ENCODE data around the gene PPP2R1B.

PPP2R1B gene

DNA sequence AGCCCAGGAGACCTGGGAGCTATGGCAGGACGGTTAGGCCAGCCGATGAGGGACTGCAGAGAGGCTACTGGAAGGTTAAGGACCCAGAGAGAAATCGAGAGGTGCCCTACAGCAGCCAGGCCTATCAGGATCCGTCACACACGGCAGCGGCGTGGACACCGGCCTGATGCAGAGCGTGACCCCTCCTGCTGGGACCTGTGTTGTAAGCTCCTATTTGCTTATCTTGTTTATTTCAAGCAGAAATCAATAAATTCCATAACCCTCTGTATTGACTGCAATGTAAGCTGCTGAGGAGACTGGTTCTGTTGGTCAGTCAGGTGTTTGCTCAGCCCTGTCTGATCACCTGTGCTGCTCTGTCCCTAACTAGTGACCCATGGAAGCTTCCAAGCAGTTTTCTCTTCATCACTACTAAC is 39.9 kb downstream of the PPP2R1B start:
- no peak overlapping the region for H3K4me3 ChIP-seq (ENCODE audit: low read depth, low read length)
- TF ChIP-seq, protein P1, sequence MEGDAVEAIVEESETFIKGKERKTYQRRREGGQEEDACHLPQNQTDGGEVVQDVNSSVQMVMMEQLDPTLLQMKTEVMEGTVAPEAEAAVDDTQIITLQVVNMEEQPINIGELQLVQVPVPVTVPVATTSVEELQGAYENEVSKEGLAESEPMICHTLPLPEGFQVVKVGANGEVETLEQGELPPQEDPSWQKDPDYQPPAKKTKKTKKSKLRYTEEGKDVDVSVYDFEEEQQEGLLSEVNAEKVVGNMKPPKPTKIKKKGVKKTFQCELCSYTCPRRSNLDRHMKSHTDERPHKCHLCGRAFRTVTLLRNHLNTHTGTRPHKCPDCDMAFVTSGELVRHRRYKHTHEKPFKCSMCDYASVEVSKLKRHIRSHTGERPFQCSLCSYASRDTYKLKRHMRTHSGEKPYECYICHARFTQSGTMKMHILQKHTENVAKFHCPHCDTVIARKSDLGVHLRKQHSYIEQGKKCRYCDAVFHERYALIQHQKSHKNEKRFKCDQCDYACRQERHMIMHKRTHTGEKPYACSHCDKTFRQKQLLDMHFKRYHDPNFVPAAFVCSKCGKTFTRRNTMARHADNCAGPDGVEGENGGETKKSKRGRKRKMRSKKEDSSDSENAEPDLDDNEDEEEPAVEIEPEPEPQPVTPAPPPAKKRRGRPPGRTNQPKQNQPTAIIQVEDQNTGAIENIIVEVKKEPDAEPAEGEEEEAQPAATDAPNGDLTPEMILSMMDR (IDR thresholded peaks at IDR 0.05; ENCODE audit: borderline replicate concordance, insufficient read depth, low read depth, low read length) = no peak

DNA sequence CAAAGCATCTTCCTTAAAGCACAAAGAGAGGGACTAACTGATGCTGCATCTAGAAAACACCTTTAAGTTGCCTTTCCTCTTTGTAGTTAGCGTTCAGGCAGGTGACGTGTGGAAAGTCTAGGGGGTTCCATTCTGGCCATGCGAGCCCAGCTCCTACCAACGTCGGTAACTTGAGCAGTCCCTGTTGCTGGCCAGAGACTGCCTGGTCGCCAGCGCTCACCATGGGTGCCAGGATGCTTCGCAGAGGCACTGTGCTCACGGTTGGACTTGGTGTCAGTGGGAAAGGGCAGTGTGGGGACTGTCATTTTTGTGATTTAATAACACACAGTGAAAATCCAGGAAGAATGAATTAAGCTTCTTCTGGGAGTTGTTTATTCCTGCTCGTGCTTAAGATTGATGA is 40.6 kb downstream of the PPP2R1B start:
- H3K4me3 ChIP-seq (ENCODE audit: low read depth, low read length) = no peak overlapping the region
- TF ChIP-seq, protein P1 (IDR thresholded peaks at IDR 0.05; ENCODE audit: borderline replicate concordance, insufficient read depth, low read depth, low read length) = no peak

DNA sequence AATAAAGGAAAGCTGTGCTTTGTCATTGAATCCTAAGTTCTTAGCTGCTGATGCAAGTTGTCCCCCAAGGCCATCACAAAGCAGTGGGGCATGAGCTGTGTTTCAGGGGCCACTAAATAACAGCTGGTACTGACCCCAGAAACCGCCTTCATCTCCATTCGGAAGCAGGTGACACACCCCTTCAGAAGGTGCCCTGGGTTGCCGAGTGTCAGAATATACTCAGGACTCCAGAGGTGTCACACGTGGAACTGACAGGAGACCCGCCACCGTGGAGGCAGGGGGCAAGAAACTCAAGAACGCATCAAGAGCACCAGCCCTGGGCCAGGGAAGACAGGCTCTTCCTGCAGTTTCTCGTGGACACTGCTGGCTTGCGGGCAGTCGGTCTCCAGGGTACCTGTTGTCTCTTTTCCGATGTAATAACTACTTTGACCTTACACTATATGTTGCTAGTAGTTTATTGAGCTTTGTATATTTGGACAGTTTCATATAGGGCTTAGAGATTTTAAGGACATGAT is 41.5 kb downstream of the PPP2R1B start:
- TF ChIP-seq, protein P1 (IDR thresholded peaks at IDR 0.05; ENCODE audit: borderline replicate concordance, insufficient read depth, low read depth, low read length) = no peak
- H3K4me3 ChIP-seq (ENCODE audit: low read depth, low read length) = no peak overlapping the region

DNA sequence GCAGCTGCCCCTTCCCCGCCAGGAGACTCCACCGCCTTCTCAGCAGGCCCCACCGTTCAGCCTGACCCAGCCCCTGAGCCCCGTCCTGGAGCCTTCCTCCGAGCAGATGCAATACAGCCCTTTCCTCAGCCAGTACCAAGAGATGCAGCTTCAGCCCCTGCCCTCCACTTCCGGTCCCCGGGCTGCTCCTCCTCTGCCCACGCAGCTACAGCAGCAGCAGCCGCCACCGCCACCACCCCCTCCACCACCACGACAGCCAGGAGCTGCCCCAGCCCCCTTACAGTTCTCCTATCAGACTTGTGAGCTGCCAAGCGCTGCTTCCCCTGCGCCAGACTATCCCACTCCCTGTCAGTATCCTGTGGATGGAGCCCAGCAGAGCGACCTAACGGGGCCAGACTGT is 42.6 kb downstream of the PPP2R1B start:
- TF ChIP-seq, protein P1 (IDR thresholded peaks at IDR 0.05; ENCODE audit: borderline replicate concordance, insufficient read depth, low read depth, low read length) = no peak
- H3K4me3 ChIP-seq (ENCODE audit: low read depth, low read length) = no peak overlapping the region

DNA sequence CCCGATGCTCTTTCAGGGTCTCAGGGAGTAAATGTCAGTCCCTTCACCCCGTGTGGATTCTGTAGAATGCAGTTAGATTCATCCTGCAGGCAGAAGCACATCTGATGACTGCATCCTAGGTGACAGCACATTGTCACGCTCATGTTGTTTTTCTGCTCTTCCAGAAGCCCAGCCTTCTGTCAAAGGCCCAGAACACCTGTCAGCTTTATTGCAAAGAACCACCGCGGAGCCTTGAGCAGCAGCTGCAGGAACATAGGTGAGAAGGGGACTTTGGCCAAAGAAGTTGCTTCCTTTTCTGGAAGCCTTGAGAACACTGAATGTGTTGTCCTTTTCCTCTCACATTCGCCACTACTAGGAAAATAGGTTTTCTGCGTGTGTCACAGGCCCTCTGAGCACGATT is 43.7 kb downstream of the PPP2R1B start:
- H3K4me3 ChIP-seq (ENCODE audit: low read depth, low read length) = no peak overlapping the region
- TF ChIP-seq, protein P1 (IDR thresholded peaks at IDR 0.05; ENCODE audit: borderline replicate concordance, insufficient read depth, low read depth, low read length) = no peak

DNA sequence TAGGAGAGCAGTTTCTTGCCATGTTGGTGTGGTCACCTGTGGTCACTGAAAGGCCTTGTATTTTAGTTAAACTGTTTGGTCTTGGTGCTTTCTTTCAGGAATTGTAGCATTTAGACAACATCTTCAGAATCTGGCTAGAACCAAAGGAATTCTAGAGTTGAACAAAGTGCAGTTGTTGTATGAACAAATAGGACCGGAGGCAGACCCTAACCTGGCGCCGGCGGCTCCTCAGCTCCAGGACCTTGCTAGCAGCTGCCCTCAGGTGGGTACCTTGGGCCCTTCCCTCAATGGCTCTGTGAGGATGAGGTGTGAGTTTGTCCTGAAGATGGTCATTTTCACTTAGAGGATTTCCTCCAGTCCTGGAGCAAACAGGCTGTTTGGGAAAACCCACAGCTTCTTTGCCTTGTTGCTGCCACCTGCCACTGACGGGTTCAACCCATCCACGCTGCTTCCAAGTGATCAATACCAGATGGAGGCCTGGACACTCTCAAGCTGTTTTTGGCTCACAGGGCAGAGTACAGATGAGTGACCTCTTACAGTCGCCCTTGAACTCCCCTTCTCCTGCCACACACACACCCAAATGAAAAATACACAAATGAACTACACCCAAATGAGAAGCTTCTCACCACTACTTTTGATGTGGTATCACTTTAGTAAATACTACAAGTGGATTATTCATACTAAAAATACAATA is 45.2 kb downstream of the PPP2R1B start:
- TF ChIP-seq, protein P1 (IDR thresholded peaks at IDR 0.05; ENCODE audit: borderline replicate concordance, insufficient read depth, low read depth, low read length) = no peak
- H3K4me3 ChIP-seq (ENCODE audit: low read depth, low read length) = no peak overlapping the region

DNA sequence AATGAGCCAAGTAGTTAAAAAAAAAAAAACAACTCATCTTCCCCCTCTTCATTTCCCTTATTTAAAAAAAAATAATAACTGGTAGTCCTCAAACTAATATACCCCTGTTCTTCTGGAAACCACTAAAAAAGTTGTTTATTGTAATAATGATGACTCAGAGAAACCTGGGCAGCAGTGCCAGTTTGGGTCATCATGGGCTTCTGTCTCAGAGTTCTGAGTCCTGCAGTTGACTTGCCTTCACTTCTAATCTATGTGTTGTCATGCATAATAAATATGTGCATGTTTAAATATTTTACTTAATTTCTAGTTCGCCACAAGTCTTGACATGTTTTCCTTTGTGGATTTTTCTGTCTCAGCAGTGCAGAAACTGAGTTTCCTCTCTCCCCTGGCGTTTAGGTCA is 46.8 kb downstream of the PPP2R1B start:
- H3K4me3 ChIP-seq (ENCODE audit: low read depth, low read length) = no peak overlapping the region
- TF ChIP-seq, protein P1 (IDR thresholded peaks at IDR 0.05; ENCODE audit: borderline replicate concordance, insufficient read depth, low read depth, low read length) = no peak
